ENCODE data around the gene SLC6A6.
"Not testable (repeated sequence)": the region's sequence is repeated elsewhere in the genome, so short reads cannot be mapped to it uniquely, and the experiment has no call there.

Gene SLC6A6

DNA sequence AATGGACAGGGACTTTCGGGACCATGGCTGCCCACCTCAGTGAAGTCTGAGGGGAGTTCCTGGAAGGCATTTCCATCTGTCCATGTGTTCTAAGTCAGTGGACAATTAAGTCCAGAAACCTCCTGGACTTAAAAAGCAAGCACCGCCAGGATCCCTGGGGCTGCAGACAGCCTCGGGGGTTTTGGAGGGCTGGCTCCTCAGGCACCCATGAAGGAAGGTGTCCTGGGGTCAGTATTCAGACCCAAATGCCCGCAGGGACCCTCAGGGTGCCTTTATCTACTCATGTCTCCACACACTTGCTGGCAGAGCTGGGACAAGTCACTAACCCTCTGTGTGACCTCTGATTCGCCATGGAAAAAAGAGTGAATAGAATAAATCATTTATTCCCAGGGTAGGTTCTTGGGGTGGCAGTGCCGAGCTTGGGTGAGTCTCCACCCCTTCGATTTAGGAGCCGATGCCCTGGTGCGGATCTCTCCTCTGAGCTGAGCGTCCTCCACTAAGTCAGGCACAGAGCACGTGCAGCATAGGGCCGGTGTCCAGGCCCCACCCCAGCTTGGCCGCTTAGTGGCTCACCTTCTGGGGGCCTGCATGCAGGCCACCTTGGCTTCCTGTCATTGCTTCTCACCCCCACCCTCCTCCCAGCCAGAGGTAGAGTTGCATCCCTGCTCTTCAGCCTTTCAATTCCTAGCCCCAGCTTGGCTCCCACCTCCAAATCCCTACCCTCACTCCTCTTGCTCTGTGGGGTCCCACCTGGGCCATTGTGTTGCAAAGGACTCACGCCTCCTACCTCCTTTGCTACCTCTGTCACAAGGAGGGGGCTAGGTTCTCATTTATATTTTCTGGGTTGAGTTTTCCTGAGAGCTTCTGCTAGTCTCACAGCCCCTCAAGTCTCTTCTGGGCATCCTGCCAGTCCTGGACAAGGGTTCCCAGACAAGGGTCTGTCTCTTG is 19.9 kb downstream of the SLC6A6 start:
- no peak for DNase-seq

GRCh38 chr3:14423197-14423743 is 20.9 kb downstream of the SLC6A6 start:
- DNase-seq, result no peak

DNA sequence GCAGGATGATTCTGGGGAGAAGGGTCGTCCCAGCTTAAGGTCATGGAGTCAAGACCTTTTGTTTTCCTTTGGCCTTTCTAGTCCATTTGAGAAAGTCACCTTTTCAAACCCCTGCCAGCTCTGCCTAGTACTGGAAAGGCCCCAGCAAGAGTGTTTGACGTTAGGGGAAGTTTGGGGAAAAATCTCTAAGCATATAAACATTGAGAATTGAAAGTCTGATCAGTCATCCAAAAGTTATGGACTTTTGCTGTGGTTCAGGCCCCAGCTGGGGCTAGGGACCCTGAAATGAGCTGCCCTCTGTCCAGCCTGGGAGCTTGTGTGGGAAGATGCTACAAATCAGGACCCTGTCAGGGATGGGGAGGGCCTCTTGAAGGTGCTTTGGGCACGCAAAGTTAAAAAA is 21.6 kb downstream of the SLC6A6 start:
- DNase-seq, result no peak

DNA sequence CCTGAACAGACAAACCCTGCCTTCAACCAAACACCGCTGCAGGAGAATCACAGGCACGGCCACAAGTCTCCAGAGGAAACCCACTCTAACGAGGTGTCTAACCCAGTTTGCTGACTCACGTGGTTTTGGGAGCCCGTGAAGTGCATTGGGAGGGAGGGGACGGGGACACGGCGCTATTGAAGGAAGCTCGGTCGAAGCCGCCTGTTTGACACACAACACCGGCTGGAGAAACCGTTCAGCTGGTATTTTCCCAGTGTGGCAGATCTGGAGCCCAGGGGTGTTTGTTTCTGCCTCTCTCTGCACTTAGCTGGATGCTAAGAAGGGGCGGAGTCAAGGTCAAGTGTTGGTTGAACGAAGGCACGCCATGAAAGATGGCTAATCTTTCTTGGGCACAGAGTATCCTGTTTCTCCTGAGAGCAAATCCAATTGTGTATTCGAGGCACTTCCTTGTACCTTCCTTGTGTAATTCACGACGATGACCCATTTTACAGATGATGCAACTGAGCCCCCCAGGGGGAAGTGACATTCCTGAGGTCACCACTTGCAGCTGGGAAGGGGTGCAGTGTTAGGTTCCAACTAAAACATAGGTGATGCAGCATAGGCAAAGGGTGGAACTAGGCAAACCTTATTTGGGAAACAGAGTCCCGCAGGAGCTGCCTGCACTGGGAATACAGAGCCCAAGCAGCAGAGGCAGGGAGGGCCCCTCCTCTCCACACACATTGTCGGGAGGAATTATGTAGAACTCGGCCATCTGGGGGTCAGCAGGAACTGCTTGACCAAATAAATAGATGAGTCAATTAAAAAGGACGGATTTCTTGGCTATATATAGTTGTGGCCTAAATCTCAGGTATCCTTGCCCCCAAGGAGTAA is 22.5 kb downstream of the SLC6A6 start:
- no peak for DNase-seq

DNA sequence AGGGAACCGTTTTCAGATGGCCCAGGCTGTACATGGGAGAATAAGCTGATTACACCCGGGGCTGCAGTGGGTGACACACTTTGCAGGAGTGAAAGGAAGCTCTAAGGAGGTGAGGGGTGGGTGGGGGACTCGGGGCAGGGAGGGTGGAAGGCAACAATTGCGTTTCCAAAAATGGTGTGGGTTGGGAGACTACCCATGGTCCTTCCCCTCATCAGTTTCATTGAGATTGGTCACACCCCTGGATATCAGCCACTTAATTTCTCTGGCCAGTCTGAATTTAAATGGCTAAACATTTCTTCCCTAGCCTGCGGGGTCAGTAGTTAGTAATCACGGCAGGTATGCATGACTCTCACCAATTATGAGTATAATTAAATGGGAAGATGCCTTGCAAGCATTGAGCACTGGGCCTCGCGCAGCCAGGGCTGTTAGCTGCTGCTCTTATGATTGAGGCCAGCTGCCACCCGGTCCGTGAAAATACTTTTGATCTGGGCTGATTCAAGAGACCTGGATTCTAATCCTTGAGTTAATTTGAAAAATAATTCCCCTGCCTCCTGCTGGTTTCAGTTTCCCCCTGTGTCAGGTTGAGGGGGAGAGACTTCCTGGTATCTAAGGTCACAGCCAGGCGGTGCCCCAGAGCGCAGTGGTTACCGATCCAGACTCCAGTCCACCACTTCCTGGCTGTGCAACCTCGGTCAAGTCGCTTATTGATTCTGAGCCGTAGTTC is 23.3 kb downstream of the SLC6A6 start:
- no peak for DNase-seq

GRCh38 chr3:14426305-14426620 is 23.9 kb downstream of the SLC6A6 start:
- no peak for DNase-seq

- no peak for DNase-seq
These were observed 26.0 kb downstream of the SLC6A6 start for GRCh38 chr3:14428087-14429033.

- no peak for DNase-seq
These were observed 26.8 kb downstream of the SLC6A6 start for GRCh38 chr3:14429237-14429636.

GRCh38 chr3:14429640-14430039 is 27.2 kb downstream of the SLC6A6 start:
- no peak for DNase-seq

DNA sequence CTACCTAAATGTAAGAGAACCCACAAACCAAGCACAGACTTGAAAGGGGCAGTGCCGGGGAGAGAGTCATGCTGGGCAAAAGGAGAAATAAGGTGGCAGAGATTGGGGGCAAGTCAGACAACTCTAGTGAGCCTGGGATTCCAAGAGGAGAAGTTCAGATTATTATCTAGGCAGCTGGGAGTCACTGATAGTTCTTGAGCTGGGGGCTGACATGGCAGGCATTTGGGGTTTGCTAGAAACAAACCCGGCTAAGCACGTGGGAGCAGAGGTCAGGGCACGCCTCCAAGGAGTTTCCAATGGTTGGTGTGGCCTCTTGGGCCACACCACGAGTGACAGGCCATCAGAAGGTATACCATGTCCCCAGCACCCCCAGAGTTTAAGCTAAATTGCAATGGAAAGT is 27.6 kb downstream of the SLC6A6 start:
- no peak for DNase-seq

DNA sequence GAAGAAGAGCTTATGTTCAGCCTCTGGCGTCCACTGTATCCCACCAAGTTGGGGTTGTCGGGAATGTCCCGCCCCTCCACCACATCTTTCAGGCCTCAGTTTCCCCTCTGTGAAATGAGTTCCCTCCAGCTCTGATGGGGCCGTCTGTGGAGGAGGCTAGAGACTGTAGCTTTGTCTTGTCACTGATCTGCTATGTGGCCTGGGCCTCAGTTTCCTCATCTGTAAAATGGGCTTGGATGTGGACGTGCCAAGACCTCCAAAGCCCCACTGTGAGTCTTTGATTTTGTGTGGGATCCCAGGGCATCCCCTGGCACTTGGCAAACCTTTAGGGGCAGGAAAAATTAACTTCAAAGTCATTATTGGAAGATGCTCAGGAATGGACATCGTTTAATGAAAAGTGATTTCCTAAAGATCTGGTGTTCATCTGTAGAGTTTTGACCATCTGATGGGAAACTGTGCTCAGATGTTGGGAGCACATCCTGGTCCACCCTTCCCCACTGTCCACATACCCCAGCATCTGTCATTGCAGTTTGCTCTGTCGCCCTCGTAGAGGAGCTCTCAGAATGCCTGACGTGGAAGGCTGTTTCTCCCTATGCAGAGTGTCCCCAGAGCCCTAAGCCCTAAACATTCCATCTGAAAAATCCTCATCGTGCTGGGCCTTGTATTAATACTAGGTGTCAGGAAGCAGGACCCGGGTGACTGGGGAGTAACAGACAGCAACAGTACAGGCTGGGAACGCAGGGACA is 28.5 kb downstream of the SLC6A6 start:
- no peak for DNase-seq

DNA sequence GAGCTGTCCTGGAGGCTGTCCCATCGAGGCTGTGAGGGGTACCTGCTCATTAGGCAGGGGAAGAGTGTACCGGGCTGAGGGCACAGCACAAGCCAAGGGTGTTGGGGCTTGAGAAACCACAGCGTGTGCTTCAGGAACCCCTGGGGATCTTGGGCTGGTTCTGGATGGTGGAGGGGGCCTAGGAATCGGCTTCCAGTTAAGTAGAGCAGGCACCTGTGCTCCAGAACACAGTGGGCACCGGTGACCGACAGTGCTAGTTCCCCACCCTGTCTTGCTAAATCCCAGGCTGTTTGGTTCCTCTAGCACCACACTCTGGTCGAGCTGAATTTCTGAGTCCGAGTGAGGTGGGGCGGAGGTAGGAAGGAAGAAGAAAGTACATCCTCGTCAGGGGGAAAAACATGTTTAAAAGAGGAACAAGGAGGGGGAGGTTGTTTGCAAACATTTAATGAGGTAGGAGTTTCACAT is 29.1 kb downstream of the SLC6A6 start:
- DNase-seq, result no peak

DNA sequence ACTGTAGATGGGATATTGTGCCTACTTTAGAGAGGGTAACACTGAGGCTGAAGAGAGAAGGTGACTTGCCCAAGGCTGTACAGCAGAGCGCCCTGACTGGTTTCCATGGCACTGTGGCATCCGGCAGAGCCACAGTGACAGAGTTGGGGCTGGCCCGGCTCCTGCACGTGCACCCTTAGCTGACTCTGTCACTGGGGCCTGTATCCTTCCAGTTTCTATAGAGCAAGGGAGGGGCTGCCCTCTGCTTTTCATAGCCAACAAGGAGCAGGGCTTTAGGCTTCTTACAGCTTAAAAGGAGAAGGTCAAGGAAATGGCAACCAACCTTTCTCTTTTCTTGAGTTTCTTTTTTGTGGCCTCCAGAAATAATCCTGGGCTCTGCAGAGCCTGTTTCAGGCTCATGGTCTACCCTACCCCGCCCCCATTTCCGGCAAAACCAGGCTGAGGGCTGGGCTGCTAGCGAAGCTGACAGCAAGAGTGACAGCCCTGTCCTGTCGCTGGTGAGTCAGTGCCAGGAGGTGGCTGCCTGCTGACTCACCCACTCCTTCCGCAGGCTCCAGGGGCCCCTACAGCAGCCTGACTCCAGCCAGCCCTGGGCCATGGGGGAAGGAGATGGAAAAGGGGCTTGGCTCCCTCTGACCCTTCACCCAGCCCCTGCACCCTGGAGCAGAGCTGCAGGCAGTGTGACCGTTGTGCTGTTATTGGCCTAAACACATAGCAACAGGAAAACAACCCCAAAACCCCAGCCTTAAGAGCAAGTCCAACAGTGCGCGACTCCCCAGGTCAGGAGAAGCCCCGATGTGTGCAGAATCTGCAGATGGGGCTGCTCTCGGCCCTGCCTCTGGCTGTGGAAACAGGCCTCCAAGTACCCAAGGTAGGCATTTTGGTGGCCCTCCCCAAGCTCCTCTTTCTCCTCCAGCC is 29.8 kb downstream of the SLC6A6 start:
- no peak for DNase-seq

DNA sequence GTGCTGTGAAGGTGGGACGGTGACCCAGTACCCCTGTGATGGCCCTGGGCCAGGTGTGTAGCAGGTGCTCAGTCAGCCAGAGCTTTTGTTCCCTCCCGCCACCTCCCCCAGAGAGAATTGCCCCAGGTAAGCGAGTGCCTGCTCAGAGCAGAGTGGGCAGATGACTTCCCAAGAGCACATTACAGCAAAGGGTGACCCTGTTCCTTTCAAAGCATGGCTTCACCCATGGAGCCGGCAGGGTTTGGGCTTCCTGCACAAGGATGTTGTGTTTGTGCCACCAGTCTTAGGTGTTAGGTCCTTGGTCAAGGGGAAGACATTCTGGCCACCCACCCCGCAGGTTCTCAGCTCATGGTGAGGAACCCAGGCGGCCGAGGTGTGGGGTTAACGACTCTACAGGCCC is 30.7 kb downstream of the SLC6A6 start:
- no peak for DNase-seq

- no peak for DNase-seq
These were observed 31.7 kb downstream of the SLC6A6 start for GRCh38 chr3:14434126-14434497.

DNA sequence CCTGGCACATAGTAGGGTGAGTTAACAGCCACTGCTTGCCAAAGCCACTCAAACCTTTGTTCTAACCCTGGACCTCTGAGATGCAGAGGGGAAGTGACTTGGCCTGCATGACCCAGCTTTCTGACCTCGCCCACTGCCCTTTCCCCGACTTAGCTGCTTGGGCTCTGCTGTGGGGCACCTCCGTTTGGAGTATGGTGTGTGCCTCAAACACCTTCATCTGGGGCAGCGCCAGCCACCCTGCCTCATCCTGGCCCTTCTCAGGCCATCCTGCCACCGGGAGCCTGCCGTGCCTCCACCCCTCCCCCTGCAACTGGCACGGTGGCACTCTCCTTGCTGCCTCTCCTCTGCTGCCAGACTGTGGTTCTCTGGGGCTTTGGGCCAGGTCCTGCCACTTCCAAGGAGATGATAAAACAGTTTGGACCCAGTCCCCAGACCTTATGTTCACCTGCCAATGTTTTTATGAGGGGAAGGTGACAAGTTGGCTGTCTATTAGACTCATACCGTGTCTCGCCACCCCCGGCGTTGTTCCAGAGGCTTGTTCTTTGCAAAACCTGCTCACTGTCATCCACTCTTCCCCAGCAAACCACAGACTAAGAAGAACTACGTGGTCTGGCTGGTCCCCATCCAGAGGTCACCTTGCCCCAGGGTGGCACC is 32.2 kb downstream of the SLC6A6 start:
- no peak for DNase-seq

DNA sequence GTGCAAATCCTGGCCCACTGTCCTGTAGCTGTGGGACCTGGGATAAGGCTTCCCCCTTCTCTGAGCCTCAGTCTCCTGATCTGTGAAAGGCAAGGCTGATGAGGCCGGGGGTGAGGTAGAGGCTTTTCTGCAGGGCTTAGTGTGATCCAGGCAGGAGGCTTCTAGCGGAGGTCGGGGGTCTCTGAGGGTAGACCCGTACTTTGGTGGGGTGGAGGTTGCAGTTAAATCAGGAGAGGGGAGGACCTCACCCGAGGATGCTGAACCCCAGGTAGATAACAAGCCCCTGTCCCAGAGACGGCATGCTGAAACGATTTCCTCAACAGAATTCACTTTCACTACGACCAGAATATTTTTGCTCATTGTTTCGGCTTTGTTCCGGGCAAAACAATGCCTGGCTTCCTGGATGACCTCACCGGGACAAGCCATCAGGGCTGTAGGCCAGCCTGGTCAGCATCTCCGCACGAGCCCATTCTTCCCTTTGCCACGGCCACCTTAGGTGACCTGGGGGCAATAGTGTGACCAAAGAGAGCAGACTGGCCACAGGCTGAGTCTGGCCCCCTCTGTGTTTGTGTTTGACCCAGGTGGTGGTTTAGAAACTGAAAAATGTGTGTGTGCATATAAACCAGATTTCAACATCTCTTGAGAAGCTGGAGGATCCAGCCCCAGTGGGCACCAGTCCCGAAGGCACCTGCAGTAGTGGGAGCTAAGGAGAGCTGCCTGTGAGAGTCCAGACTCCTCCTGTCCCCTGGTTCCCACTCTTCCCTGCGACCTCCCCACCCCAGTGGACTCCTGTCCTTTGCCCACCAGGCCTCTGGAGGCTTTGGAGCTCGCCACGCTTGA is 33.0 kb downstream of the SLC6A6 start:
- no peak for DNase-seq

DNA sequence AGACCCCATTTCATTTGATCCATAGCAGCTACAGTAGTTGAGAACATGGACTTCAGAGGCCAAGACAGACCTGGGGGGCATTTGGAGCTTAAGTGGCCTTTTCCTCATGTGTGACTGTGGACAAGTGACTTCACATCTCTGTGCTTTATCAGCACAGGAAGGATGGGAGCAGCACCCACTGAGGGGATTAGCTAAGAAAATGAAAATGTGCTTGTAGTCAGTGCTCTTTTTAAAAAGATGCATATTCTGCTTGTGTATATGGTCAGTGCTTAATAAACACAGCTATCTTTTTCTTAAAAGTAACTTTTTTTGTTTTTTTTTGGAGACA is 34.5 kb downstream of the SLC6A6 start:
- no peak for DNase-seq

GRCh38 chr3:14437705-14438104 is 35.3 kb downstream of the SLC6A6 start:
- DNase-seq, result not testable (repeated sequence)

Measured in NCI-H1417 treated with DMSO at 0.1 percent for 48 hours (cell line).